OCI-LY1 (cell line): Measurements from ENCODE around the gene WNT7B.

Source experiments
- H2AFZ ChIP-seq: fragments of 200-600 bp; sonication (generic), shearing (Covaris generic); 2 replicates; pipeline ENCODE4 v1.6.0; 2014; ENCODE audit warnings: antibody characterized with exemption, mild to moderate bottlenecking, low read length
- H3F3A ChIP-seq: fragments of 200-600 bp; sonication (generic), shearing (Covaris generic); 2 replicates; pipeline ENCODE4 v1.6.0; 2014; ENCODE audit warnings: mild to moderate bottlenecking, antibody characterized with exemption, low read length, moderate library complexity; ENCODE audit not compliant: insufficient read depth
- H3K27ac ChIP-seq: fragments of 200-600 bp; sonication (generic); 2 replicates; pipeline ENCODE4 v1.5.1; 2014; ENCODE audit warnings: low read length, mixed run types, mild to moderate bottlenecking, low read depth; ENCODE audit not compliant: poor library complexity, severe bottlenecking
- H3K27me3 ChIP-seq: fragments of 200-600 bp; sonication (generic); 2 replicates; pipeline ENCODE4 v1.6.0; 2014; ENCODE audit warnings: antibody characterized with exemption, mild to moderate bottlenecking, low read length, moderate library complexity; ENCODE audit not compliant: insufficient read depth
- H3K36me3 ChIP-seq: fragments of 200-600 bp; sonication (generic); 2 replicates; pipeline ENCODE4 v1.6.1; 2014; ENCODE audit warnings: mild to moderate bottlenecking, antibody characterized with exemption, low read length, moderate library complexity, mixed read lengths; ENCODE audit not compliant: insufficient read depth
- H3K4me1 ChIP-seq: fragments of 200-600 bp; sonication (generic); 2 replicates; pipeline ENCODE4 v1.5.1; 2014; ENCODE audit warnings: mild to moderate bottlenecking, low read length, moderate library complexity; ENCODE audit not compliant: insufficient read depth, severe bottlenecking
- H3K4me2 ChIP-seq: fragments of 200-600 bp; sonication (generic), shearing (Covaris generic); 2 replicates; pipeline ENCODE4 v1.6.1; 2014; ENCODE audit warnings: low read length
- H3K4me3 ChIP-seq: fragments of 200-600 bp; sonication (generic); 2 replicates; pipeline ENCODE4 v1.5.1; 2014; ENCODE audit warnings: low read length, low read depth, mild to moderate bottlenecking, mixed read lengths; ENCODE audit not compliant: poor library complexity, severe bottlenecking
- H3K79me2 ChIP-seq: fragments of 200-600 bp; shearing (Covaris generic); 2 replicates; pipeline ENCODE4 v1.6.1; 2016; ENCODE audit warnings: mixed run types, low read length, mixed read lengths; ENCODE audit not compliant: insufficient read depth
- H3K9ac ChIP-seq: fragments of 200-600 bp; sonication (generic), shearing (Covaris generic); 2 replicates; pipeline ENCODE4 v1.6.1; 2014; ENCODE audit warnings: mild to moderate bottlenecking, low read length, mixed read lengths
- H3K9me2 ChIP-seq: fragments of 200-600 bp; sonication (generic), shearing (Covaris generic); 2 replicates; pipeline ENCODE4 v1.6.1; 2014; ENCODE audit warnings: low read depth, mild to moderate bottlenecking, low read length, mixed read lengths
- H3K9me3 ChIP-seq: fragments of 200-600 bp; shearing (Covaris generic); 2 replicates; pipeline ENCODE4 v1.6.1; 2014; ENCODE audit warnings: low read length, mixed read lengths
- H4K20me1 ChIP-seq: fragments of 200-600 bp; sonication (generic), shearing (Covaris generic); 2 replicates; pipeline ENCODE4 v1.6.0; 2016; ENCODE audit warnings: mild to moderate bottlenecking, low read length; ENCODE audit not compliant: insufficient read depth
- EZH2 ChIP-seq: fragments of 200-600 bp; sonication (generic), shearing (Covaris generic); IDR thresholded peaks from 2 replicates; pipeline ENCODE4 v1.8.0; 2017; ENCODE audit warnings: borderline replicate concordance, mixed run types, mild to moderate bottlenecking, antibody characterized with exemption, low read length, moderate library complexity, mixed read lengths
- TF ChIP-seq, protein P1 (sequence below): fragments of 200-600 bp; sonication (generic), shearing (Covaris generic); IDR thresholded peaks from 2 replicates; pipeline ENCODE4 v1.5.1; 2017; ENCODE audit warnings: mild to moderate bottlenecking, antibody characterized with exemption, low read length, moderate library complexity, mixed read lengths

The WNT7B gene

DNA sequence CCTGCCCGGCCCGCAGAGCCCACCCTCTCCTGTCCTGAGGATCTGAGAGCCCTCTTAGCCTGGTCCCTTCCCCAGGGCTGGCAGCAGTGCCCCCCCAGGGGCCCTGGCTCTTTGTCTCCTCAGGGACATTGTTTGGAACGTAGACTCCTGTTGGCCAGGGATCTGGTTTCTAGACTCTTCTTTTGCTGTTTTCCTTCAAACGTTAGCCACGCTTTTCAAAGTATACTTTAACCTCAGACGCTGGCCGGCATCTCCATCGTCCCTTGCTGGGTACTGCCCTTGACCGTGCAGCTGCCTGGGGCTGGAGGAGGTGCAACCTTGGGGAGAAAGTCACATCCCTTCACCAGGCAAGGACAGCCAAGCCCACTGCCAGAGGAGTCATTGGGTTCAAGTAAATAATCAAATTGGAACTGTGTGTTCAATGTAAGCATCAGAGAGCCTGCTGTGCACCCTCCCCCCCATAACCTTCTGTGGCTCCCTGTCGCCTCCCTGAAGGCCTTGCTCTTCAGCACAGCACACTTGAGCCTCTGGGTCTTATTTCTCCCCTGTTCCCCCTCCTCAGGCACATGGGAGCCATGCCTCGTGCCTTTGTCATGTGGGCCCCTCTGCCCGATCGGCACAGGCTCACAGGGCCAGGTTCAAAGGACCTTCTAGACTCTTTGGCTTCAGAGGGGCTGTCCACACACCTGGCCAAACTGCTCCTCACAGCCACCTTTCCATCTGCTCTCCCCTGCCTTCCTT, 21.8 kb upstream of the WNT7B start:
- Histone ChIP-seq H3K9ac (no peak overlapping the region), H3K9me3 (no peaks in the 10 kb centered on the region), H3K27ac (no peak overlapping the region)

DNA sequence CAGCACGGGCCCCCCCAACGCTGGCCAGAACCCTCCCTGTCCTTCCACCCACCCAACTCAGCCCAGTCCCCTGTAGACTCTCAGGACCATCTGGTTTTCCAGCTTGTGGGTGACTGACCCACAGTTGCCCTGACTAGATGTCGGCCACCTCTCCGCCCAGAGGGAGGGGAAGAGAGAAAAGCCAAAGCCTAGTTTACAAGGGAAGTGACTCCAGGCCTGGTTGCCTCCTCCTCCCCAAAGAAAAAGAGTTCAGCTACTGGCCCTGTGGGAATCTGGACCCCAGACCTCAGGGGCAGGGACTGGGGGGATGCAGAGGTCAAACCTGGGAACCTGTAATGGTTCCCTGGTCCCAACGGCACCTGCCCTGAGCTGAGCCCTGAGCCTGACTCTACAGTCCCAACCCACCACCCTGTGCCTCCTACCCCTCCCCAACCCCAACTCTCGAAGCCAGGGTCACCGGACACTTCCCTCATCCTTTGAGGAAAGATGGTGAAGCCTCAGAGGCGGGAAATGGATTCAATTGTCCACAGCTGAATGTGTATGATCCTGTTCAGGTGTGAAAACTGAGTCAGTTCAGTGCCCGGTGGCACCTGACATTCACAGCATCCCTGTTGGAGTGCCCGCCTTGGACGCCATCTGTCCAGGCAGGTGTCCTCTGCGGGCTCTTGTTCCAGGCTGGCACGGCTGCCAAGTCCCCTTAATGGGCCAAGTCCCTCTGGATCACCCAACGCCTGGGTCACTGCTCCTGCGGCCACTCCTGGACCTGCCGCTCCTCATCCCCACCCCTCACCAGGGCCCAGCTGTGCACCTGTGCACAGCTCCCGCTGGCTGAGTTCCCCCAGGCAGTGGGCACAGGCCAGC, 21.0 kb upstream of the WNT7B start:
- H3K27ac ChIP-seq, result no peak overlapping the region
- TF ChIP-seq EZH2, result no peak
- TF ChIP-seq, protein P1, sequence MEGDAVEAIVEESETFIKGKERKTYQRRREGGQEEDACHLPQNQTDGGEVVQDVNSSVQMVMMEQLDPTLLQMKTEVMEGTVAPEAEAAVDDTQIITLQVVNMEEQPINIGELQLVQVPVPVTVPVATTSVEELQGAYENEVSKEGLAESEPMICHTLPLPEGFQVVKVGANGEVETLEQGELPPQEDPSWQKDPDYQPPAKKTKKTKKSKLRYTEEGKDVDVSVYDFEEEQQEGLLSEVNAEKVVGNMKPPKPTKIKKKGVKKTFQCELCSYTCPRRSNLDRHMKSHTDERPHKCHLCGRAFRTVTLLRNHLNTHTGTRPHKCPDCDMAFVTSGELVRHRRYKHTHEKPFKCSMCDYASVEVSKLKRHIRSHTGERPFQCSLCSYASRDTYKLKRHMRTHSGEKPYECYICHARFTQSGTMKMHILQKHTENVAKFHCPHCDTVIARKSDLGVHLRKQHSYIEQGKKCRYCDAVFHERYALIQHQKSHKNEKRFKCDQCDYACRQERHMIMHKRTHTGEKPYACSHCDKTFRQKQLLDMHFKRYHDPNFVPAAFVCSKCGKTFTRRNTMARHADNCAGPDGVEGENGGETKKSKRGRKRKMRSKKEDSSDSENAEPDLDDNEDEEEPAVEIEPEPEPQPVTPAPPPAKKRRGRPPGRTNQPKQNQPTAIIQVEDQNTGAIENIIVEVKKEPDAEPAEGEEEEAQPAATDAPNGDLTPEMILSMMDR, result no peak
- H3K4me2 ChIP-seq, result no peak overlapping the region
- no peaks in the 10 kb centered on the region for H3F3A ChIP-seq
- no peaks in the 10 kb centered on the region for H3K79me2 ChIP-seq
- H3K4me3 ChIP-seq, result no peak overlapping the region
- H2AFZ ChIP-seq, result no peak overlapping the region
- no peaks in the 10 kb centered on the region for H3K9me2 ChIP-seq
- peaks cover 4% of the 10 kb centered on the region; the same call in 1 of the 2 replicates for H3K27me3 ChIP-seq
- no peaks in the 10 kb centered on the region for H4K20me1 ChIP-seq
- H3K4me1 ChIP-seq, result peaks cover 15% of the 10 kb centered on the region
- H3K9me3 ChIP-seq, result no peaks in the 10 kb centered on the region
- no peaks in the 10 kb centered on the region for H3K36me3 ChIP-seq
- H3K9ac ChIP-seq, result no peak overlapping the region

More for the DNA sequence above, 21.8 kb upstream of the WNT7B start:
- TF ChIP-seq EZH2, result no peak
- TF ChIP-seq, protein P1, result no peak
- Histone ChIP-seq H3K4me2 (no peak overlapping the region), H3K4me1 (peaks cover 15% of the 10 kb centered on the region), H3K79me2 (no peaks in the 10 kb centered on the region), H3F3A (no peaks in the 10 kb centered on the region), H3K27me3 (peaks cover 4% of the 10 kb centered on the region; the same call in 1 of the 2 replicates), H2AFZ (no peak overlapping the region), H4K20me1 (no peaks in the 10 kb centered on the region), H3K4me3 (no peak overlapping the region), H3K36me3 (no peaks in the 10 kb centered on the region), H3K9me2 (no peaks in the 10 kb centered on the region)

DNA sequence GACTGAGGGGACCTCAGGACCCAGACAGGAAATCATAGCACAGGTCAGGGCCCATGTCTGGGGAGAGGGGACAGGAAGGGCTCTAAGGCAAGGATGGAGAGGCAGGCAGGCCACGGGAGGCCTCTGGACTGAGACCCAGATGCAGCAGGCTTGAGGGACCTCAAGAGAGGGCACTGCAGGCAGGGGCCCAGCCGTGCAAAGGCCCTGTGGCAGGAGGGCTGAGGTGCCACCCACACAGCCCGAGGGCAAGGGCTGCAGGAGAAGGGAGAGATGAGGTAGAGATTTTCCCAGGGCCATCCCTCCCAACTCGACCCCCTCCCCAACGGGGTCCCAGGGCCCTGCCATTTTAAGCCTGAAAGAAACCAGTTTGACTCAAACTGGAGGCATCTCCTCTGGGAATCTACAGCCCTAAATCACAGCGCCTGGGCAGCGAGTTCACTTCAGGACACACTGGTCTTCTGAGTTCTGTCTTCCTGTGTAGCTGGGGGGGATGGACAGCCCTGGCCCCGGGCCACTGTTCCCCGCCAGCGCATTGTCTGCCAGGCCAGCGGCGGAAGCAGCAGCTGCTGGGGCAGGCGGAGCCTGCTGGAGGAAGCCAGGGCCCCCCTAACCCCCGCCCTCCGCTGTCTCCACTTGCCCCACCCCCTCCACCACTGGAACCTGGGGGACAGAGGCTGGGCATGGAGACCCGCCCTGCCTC, 20.3 kb upstream of the WNT7B start:
- Histone ChIP-seq H4K20me1 (no peaks in the 10 kb centered on the region), H3K9ac (no peak overlapping the region), H3K4me3 (no peak overlapping the region), H3K36me3 (no peaks in the 10 kb centered on the region), H2AFZ (no peak overlapping the region), H3K9me3 (no peaks in the 10 kb centered on the region), H3K9me2 (no peaks in the 10 kb centered on the region), H3K4me2 (no peak overlapping the region; the same call in 1 of the 2 replicates), H3F3A (no peaks in the 10 kb centered on the region), H3K79me2 (no peaks in the 10 kb centered on the region), H3K27ac (no peak overlapping the region), H3K27me3 (peaks cover 4% of the 10 kb centered on the region; the same call in 1 of the 2 replicates), H3K4me1 (peaks cover 15% of the 10 kb centered on the region)
- no peak for TF ChIP-seq EZH2
- TF ChIP-seq, protein P1, result no peak
